Right cardiac atrium (tissue), 5 donors: ENCODE results near the gene CCRL2. TPM values are rescaled to one million over a fixed set of nuclear protein-coding genes. Genes with fewer than 3 reads are reported as not detected.

Experiments
- ATAC-seq, 2 donors: fragments of 200-7000 bp; cut with Tn5 transposase; one replicate each; pipeline versions ENCODE4 v1.8.0 to v1.9.1; 2020; ENCODE audit warnings: moderate library complexity in 2 of 2, mild to moderate bottlenecking in 1 of 2
- DNase-seq, 3 donors: peaks; one replicate each; pipeline ENCODE4 v3.0.0-alpha.2; 2020
- H3K27ac ChIP-seq: one replicate; pipeline ENCODE4 v1.5.1; 2013; ENCODE audit warnings: mild to moderate bottlenecking, low read length, control low read depth, moderate library complexity
- H3K27me3 ChIP-seq: one replicate; pipeline ENCODE4 v1.6.1; 2013; ENCODE audit not compliant: control insufficient read depth, insufficient read depth
- H3K4me1 ChIP-seq: one replicate; pipeline ENCODE4 v1.6.1; 2013; ENCODE audit warnings: low read length; ENCODE audit not compliant: control insufficient read depth, insufficient read depth
- H3K4me3 ChIP-seq: one replicate; pipeline ENCODE4 v1.5.1; 2013; ENCODE audit warnings: low read length, control low read depth
- H3K9me3 ChIP-seq: one replicate; pipeline ENCODE4 v1.6.1; 2013; ENCODE audit warnings: low read length; ENCODE audit not compliant: control insufficient read depth
- WGBS: extraction: QIAGEN DNeasy Blood & Tissue Kit; methylation state at CpG from one replicate; pipeline ENCODE4 v1.1.7; 2013; 5-methylcytosine and 5-hydroxymethylcytosine counted together
- intact Hi-C, 4 donors: fragments of 100-400 bp; cut with DNase I; formaldehyde crosslinking; loops; one replicate each; pipeline versions ENCODE4 v1.11.0 to v1.14.0; 2022 to 2023
- polyA plus RNA-seq: library from polyadenylated mRNA; stranded (reverse); fragments of 200-250 nt; gene quantifications from one replicate; pipeline ENCODE4 v1.2.3, GENCODE V29; 2013
- total RNA-seq, 4 donors: library from RNA; stranded (reverse); fragmentation: NEBNext Ultra II Directional; extraction: Animal tissue kit (Norgen Biotek cat#: 25700); gene quantifications; one replicate each; pipeline ENCODE4 v1.2.1, GENCODE V29; 2021
- donor health status: healthy with polysubstance abuse.
- donor health status: DM: no; HTN: yes; CAD: no.
- donor health status: DM: no; HTN: no; CAD: no.
- donor health status: DM: no; HTN: yes; CAD: no; lungs with severe emphysema.
- donor health status: DM: yes; HTN: yes; CAD: no.

CCRL2 gene
- total and polyA plus RNA-seq, 5 donors, result 1.4 to 3.1 (median 2.3) TPM

DNA sequence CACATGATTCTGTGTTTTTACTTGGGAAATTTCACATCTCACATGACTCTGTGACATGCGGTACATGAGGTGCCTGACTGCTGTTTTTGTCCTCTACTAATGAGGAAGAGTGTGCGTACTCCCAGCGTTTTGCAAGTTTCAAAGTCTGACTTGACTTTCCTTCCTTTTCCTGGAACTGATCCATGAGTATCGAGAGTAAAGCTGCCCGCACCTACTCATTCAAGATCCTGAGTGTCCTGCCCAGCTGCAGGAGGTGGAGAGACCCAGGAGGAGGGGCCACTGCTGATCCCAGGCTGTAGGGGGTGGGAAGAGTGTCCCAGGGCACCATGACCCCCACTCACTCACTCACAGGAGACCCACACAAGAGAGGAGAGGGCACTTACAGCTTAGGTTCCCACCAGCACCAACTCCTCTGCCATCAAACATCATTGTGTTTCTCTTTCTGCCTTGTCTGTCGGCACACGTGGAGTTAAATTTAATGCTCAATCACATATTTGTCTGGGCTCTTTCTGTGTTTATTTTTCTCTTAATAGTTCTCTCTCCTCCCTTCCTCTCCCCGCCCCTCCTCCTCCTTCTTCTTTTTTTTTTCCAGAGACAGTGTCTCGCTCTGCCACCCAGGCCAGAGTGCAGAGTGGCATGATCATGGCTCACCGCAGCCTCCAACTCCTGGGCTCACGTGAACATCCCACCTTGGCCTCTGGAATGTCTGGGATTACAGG is 1.6 kb upstream of the CCRL2 start:
- peak overlapping the region; percentile 81 for H3K27ac ChIP-seq
- no peaks in the 10 kb centered on the region for H3K9me3 ChIP-seq
- 40% methylated on average over 11 of the region's 11 CpGs for WGBS
- H3K27me3 ChIP-seq, result no peaks in the 10 kb centered on the region
- intact Hi-C loops, result no loop called here
- peak in 1 of 3 donors; percentile 21 for DNase-seq
- peaks cover 11% of the 10 kb centered on the region for H3K4me1 ChIP-seq
- no peak overlapping the region for H3K4me3 ChIP-seq
- ATAC-seq, result peak; percentile 25 to 42

GRCh38 chr3:46406443-46406787 is 644 bp upstream of the CCRL2 start:
- ATAC-seq (peak in 1 of 2 donors; percentile 34), DNase-seq (peak in 1 of 3 donors; percentile 30)
- Histone ChIP-seq H3K27ac (peak overlapping the region; percentile 61), H3K4me1 (peaks cover 11% of the 10 kb centered on the region), H3K4me3 (no peak overlapping the region), H3K9me3 (no peaks in the 10 kb centered on the region), H3K27me3 (no peaks in the 10 kb centered on the region)
- intact Hi-C loops, result no loop called here
- WGBS, result 53% methylated on average over 4 of the region's 4 CpGs

GRCh38 chr3:46407970-46408369 is 911 bp downstream of the CCRL2 start:
- H3K9me3 ChIP-seq, result no peaks in the 10 kb centered on the region
- WGBS, result 41% methylated on average over 7 of the region's 7 CpGs
- peak in 1 of 3 donors; percentile 63 for DNase-seq
- peak overlapping the region; percentile 55 for H3K27ac ChIP-seq
- no peaks in the 10 kb centered on the region for H3K27me3 ChIP-seq
- peaks cover 15% of the 10 kb centered on the region for H3K4me1 ChIP-seq
- peak overlapping the region; percentile 42 for H3K4me3 ChIP-seq
- intact Hi-C loops, result no loop called here
- peak; percentile 41 to 69 for ATAC-seq

DNA sequence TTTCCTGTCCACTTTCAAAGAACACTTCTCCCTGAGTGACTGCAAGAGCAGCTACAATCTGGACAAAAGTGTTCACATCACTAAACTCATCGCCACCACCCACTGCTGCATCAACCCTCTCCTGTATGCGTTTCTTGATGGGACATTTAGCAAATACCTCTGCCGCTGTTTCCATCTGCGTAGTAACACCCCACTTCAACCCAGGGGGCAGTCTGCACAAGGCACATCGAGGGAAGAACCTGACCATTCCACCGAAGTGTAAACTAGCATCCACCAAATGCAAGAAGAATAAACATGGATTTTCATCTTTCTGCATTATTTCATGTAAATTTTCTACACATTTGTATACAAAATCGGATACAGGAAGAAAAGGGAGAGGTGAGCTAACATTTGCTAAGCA is 1.8 kb downstream of the CCRL2 start:
- ATAC-seq, result no peak
- intact Hi-C loops, result no loop called here
- Histone ChIP-seq H3K27ac (no peak overlapping the region), H3K4me3 (no peak overlapping the region), H3K27me3 (no peaks in the 10 kb centered on the region), H3K9me3 (no peaks in the 10 kb centered on the region), H3K4me1 (peaks cover 15% of the 10 kb centered on the region)
- DNase-seq, result no peak
- WGBS, result 87% methylated on average over 7 of the region's 7 CpGs

GRCh38 chr3:46409739-46410489 is 2.9 kb downstream of the CCRL2 start:
- intact Hi-C loops, result no loop called here
- Histone ChIP-seq H3K9me3 (no peaks in the 10 kb centered on the region), H3K27me3 (no peaks in the 10 kb centered on the region), H3K27ac (no peak overlapping the region), H3K4me1 (peaks cover 17% of the 10 kb centered on the region), H3K4me3 (no peak overlapping the region)
- WGBS, result 82% methylated on average over 9 of the region's 9 CpGs
- no peak for ATAC-seq
- DNase-seq, result no peak

DNA sequence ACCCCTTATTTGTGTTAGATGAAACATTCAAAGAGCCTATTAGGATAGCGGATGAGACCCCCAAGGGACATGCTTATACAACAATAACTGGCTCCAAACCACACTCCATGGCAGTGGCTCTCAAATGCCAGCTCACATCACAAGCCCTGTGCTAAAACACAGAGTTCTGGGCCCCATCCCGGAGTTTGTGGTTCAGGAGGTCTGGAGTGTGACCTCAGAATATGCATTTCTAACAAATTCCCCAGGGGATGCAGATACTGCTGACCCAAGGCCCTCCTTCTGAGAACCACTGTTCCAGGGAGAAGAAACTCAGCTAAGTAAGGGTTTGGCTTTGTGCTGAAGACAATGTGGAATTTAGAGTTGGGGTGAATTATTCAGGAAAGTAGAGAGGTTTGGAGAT is 3.6 kb downstream of the CCRL2 start:
- Histone ChIP-seq H3K27ac (no peak overlapping the region), H3K4me1 (peaks cover 13% of the 10 kb centered on the region), H3K4me3 (no peak overlapping the region), H3K9me3 (no peaks in the 10 kb centered on the region), H3K27me3 (no peaks in the 10 kb centered on the region)
- intact Hi-C loops, result no loop called here
- ATAC-seq (no peak), DNase-seq (no peak)
- 79% methylated on average over 2 of the region's 2 CpGs for WGBS

DNA sequence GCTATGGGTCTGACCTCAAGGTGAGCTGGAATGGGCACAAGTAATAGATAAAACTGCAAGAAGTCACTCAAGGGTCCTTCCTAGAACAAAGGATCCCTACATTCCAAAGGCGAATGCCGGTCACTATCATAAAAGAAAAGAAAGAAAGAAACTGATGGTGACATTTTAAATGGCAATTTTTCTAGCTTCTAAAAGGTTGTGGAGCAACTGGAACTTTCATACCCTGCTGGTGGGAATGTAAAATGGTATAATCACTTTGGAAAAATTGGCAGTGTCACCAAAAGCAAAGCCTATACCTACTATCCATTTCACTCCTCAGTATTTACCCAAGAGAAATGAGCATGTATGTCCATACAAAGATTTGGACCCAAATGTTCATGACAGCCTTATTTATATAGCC is 4.2 kb downstream of the CCRL2 start:
- H3K27me3 ChIP-seq, result no peaks in the 10 kb centered on the region
- DNase-seq, result no peak
- no peak overlapping the region for H3K4me3 ChIP-seq
- WGBS, result 46% methylated on average over 2 of the region's 2 CpGs
- peaks cover 15% of the 10 kb centered on the region for H3K4me1 ChIP-seq
- H3K27ac ChIP-seq, result no peak overlapping the region
- H3K9me3 ChIP-seq, result no peaks in the 10 kb centered on the region
- no peak for ATAC-seq
- intact Hi-C loops, result no loop called here

DNA sequence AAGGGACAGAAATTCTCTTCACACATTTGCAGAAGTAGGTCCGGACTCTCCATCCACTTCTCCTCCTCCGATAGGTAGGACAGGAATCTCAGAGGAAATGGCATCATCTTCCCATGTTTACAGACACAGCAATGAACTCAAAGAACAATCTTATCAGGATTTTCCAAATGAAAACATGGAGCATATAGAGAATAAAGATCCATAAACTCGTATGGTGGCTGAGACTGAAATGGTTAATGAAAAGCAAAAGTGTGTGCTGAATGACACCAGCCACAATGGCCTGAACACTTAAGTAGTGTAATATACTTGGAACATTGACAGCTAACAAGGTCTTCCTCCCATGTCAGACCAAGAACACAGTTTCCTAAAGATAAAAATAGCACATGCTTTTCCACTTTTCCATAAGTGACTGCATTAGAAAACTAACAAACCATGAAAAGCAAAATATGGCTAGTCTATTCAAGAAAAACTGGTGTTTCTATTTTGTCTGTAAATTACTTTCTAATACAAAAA is 5.8 kb downstream of the CCRL2 start:
- Histone ChIP-seq H3K9me3 (no peaks in the 10 kb centered on the region), H3K4me1 (peaks cover 14% of the 10 kb centered on the region), H3K4me3 (no peak overlapping the region), H3K27me3 (no peaks in the 10 kb centered on the region), H3K27ac (no peak overlapping the region)
- intact Hi-C loops, result no loop called here
- ATAC-seq (peak; percentile 45), DNase-seq (no peak)
- 35% methylated on average over 3 of the region's 3 CpGs for whole genome bisulfite sequencing

DNA sequence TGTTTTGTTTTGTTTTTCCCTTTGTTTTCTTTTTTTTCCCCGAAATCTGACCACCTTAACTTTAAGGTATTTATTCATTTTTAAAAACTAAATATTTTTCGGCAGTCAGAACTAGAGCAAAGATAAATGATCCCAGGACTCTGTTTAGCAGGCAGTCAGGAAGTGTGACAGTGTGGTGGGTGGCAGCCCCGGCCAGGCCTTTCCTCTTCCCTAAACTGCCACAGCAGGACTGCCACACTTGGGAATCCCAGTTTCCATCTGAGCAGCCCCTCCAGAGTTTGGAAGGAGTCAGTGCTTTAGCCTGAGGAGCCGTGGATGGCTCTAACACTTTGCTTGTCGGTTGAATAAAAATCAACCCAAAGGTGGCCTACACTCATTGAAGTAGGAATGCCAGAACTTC is 6.9 kb downstream of the CCRL2 start:
- ATAC-seq (no peak), DNase-seq (no peak)
- no peaks in the 10 kb centered on the region for H3K27me3 ChIP-seq
- intact Hi-C loops, result no loop called here
- H3K27ac ChIP-seq, result no peak overlapping the region
- H3K4me1 ChIP-seq, result peaks cover 11% of the 10 kb centered on the region
- no peak overlapping the region for H3K4me3 ChIP-seq
- no peaks in the 10 kb centered on the region for H3K9me3 ChIP-seq
- 66% methylated on average over 5 of the region's 5 CpGs for WGBS

GRCh38 chr3:46414739-46415138 is 7.7 kb downstream of the CCRL2 start:
- Histone ChIP-seq H3K4me3 (no peak overlapping the region), H3K27ac (no peak overlapping the region), H3K9me3 (no peaks in the 10 kb centered on the region), H3K4me1 (peaks cover 11% of the 10 kb centered on the region), H3K27me3 (no peaks in the 10 kb centered on the region)
- intact Hi-C loops, result no loop called here
- WGBS, result 62% methylated on average over 4 of the region's 4 CpGs
- DNase-seq (no peak), ATAC-seq (no peak)

DNA sequence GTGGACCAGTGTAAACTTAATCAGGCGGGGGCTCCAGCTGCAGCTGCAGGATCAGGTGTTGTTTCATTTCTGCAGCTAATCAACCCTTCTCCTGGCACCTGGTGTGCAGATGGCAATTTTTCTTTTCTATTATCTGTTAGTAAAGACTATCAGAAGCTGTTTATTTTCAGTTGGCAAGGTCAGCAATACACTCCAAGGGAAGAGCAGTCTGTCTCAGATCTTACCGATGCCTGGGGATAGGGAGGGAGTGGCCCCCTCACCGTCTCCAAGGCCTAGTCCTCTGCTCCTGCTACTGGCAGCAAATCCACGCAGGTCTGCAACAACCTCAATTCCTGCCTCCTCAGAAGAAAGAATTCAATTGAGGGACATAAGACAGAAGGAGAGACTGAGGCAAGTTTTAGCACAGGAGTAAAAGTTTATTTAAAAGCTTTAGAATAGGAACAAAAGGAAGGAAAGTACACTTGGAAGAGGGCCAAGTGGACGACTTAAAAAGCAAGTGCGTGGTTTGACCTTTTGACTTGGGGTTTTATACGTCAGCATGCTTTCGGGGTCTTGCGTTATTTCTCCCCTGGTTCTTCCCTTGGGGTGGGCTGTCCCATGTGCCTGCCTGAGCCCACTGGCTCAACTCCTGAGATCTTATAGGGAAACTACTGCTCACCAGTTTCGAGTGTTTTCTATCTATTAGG is 9.2 kb downstream of the CCRL2 start:
- no peaks in the 10 kb centered on the region for H3K27me3 ChIP-seq
- no peak overlapping the region for H3K4me3 ChIP-seq
- no peak for DNase-seq
- intact Hi-C loops, result no loop called here
- no peak for ATAC-seq
- no peak overlapping the region for H3K27ac ChIP-seq
- H3K9me3 ChIP-seq, result no peaks in the 10 kb centered on the region
- H3K4me1 ChIP-seq, result peaks cover 11% of the 10 kb centered on the region
- 38% methylated on average over 10 of the region's 10 CpGs for WGBS
